CD4-positive, alpha-beta T cell treated with Interleukin-2 at 100 ng/mL for 4 hours (primary cell): ENCODE data around the gene TSPAN4.

Source experiments
- DNase-seq: peaks from one replicate; pipeline ENCODE4 v3.0.0-alpha.2; 2020; ENCODE audit warnings: low spot score

Gene TSPAN4

GRCh38 chr11:804599-804964 lies 38.1 kb upstream of the TSPAN4 start:
- DNase-seq: no peak

GRCh38 chr11:808427-809286 lies 34.0 kb upstream of the TSPAN4 start:
- peak; percentile 47 for DNase-seq

- peak; percentile 96 for DNase-seq
Measured at GRCh38 chr11:809287-810039, 33.2 kb upstream of the TSPAN4 start, which contains the start of gene RPLP2. TSS of gene RPLP2 (plus strand) at chr11:809967. CDS start at chr11:810235, 268 bp downstream.

DNA sequence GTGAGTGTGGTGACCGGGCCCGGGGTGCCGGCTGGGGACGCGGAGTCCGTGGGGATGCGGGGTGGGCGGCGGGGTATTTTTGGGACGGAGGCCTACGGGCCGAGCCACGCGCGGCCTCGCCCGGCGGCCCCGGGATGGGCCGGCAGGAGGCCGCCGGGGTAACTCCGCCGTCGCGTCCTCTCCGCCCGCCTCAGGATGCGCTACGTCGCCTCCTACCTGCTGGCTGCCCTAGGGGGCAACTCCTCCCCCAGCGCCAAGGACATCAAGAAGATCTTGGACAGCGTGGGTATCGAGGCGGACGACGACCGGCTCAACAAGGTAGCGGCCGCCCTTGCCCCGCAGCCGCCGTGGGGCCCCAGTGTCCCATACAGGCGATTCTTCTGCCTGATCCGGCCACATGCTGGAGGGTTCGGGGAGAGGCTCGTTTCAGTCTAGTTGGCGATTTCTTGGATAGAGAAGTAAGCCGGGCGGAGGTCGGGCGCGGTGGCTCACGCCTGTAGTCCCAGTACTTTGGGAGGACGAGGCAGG lies 32.5 kb upstream of the TSPAN4 start:
- no peak for DNase-seq

DNA sequence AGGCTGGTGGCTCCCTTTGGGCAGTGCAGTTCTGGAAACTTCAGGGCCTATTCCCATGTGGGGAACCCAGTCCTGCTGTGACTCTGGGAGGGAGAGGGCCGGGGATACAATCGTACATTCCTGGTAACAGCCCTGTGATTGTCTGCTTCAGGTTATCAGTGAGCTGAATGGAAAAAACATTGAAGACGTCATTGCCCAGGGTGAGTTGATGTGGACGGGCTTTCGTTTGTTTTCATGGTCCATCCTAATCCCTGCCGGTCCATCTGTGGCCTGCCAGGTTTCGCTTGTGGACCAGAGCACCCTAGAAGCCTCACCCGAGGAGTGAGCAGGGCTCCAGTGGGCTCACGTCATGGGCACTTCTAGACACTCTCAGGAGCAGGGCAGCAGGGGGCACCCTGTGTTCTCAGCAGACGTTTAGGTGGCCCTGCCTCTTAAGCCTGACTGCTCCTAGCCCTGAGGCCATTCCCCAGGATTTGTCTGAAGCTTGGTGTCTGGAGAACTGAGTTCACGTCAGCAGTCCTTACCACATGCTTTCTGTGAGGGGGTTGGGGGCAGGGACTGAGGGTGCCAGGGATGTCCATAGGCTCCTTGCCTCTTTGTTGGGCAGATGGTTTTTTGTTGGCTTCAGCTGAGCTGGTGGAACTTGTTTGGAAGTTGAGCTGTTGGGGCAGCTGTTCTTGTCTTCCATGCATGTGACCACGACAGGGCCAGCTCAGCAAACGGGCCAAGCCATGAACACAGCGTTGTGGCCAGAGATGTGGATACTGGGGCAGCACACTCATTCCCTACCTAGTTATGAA lies 31.0 kb upstream of the TSPAN4 start:
- DNase-seq: no peak

GRCh38 chr11:812390-812789 lies 30.3 kb upstream of the TSPAN4 start:
- DNase-seq: no peak

- no peak for DNase-seq
Measured at GRCh38 chr11:813072-813455, 29.6 kb upstream of the TSPAN4 start.

- no peak for DNase-seq
Measured at GRCh38 chr11:813456-814096, 29.1 kb upstream of the TSPAN4 start.

- no peak for DNase-seq
Measured at GRCh38 chr11:815675-816432, 26.8 kb upstream of the TSPAN4 start.

GRCh38 chr11:816433-816779 lies 26.2 kb upstream of the TSPAN4 start:
- DNase-seq: no peak

DNA sequence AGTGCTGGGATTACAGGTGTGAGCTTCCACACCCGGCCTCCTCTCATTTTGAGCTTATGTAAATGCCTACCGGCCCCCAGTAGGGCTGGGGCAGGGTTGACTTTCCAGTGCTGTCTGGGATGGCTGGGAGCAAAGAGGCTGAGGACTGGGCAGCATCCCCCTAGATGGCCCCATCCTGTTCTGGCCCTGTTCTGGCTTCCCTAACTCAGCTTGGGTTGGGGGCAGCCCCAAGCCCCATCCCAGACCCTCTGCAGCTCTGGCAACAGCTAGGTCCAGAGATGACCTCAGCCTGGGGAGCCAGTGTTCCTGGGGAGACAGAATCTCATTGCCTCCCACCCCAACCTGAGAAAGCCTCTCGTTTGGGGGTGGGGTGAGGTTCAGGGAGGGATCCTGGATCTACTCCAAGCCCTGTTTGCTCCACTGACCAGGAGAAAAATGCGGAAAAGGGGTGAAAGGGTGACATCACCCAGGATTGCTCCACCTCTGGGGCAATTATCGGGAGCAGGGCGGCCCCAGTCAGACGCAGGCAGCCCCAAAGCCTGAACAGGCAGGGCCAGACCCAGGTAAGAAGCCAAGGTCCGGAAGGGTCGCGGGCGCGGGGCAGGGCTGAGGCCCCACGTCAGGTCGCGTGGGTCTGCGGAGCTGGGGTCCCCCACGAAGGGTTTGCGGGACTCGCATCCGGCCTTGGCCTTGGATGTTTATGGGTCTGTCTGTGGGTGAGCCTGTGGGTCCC lies 24.1 kb upstream of the TSPAN4 start, which contains the start of gene PNPLA2:
Gene PNPLA2 (plus strand): TSS at position 519 of the 733 bp plus-strand sequence. CDS start 805 bp downstream, outside the sequence.
- DNase-seq: no peak

DNA sequence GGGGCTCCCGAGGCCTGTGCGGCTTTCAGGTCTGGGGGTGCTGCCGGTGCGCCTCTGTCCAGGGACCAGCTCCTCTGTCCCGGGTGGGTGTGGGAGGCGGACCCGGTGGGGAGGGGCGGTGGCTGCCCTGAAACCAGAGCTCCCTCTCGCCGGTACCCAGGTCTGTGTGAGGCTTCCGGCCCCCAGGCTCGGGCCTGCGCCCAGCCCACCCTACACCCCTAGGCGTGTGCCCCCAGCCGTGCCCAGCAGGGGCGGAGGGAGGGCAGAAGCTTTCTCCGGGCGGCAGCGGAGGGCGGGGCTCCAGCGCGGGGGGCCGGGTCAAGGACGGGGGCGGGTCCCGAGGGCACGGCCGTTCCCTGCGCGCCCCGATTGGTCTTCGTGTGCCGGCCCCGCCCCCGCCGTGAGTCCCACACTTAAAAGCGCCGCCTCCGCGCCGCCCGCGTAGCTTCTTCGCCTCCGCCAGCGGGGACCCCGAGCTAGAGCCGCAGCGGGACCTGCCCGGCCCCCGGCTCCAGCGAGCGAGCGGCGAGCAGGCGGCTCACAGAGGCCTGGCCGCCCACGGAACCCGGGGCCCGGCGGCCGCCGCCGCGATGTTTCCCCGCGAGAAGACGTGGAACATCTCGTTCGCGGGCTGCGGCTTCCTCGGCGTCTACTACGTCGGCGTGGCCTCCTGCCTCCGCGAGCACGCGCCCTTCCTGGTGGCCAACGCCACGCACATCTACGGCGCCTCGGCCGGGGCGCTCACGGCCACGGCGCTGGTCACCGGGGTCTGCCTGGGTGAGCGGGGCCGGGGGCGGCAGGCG lies 23.3 kb upstream of the TSPAN4 start:
- DNase-seq: peak; percentile 92

DNA sequence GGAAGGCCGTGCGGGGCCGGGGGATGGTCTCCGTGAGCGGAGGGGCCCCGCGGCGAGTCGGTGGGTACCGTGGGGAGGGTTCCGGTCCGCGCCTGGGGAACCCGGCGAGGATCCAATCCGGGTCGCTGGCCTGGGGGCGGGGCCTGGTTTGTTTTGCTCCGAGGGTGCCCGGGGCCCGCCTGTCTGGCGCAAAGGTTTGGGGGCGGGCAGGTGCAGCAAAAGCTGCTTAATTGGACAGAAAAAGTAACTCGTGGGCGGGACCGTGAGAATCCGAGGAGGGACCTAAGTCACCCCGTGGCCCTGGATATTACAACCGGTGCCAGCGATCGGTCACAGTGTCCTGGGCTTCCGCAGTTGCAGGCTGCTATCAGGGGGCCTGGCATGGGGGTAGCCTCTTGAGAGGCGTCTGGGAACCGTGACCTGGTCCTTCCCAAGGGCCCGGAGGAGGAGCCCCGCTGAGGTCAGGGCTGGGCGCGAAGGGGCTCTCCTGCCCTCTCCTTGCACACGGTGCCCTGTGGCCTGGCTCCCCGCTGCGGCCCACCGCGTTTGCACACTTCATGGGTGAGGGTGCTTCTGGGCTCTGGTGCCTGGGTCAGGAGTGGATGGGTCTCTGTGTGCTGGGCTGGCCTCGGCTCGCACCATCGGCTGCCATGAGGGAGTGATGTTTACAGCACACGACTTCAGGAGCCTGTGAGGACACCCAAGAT lies 22.6 kb upstream of the TSPAN4 start:
- DNase-seq: peak; percentile 95

DNA sequence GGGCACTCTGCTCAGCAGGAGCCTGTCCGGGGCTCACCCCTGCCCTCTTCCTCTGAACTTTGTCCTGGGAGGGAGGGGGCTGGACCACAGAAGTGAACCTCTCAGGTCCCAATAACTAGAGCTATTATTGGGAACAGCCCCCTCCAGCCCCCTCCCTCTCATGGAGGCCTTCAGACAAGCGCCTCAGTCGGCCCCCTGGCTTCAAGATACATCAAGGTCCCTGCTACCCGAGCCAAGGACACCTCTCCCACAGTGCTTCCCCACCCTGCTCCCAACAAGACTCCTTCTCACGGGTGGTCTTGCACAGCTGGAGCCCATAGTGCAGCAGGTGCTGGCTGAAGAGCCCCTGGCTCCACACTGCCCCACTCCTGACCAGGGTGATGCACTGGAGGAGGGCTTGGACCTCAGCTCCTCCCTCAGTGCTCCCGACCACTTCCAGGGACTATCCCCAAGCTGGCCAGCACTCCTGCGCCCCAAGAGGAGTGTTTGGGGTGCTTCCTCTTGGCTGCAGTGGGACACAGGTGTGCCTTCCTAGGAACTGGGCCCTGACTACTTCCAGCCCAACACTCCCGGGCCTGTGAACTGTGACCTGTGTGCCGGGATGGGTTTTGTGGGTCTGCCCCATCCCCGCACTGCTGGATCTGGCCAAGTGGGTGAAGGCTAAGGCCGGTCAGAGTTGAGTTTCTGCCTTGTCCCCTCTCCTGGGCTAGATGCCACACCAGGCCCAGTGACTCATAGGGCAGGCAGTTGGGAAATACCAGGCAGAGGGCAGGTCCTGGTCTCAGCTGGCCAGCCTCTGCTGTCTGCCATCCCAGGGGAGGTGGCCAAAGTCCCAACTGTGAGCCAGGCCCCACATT lies 21.8 kb upstream of the TSPAN4 start:
- no peak for DNase-seq

- DNase-seq: no peak
Measured at GRCh38 chr11:821512-822371, 20.9 kb upstream of the TSPAN4 start.

- no peak for DNase-seq
Measured at GRCh38 chr11:823441-824291, 19.0 kb upstream of the TSPAN4 start.
